Measurements from ENCODE around the gene TOPAZ1.
"Not testable (repeated sequence)": the region's sequence is repeated elsewhere in the genome, so short reads cannot be mapped to it uniquely, and the experiment has no call there.

The TOPAZ1 gene

GRCh38 chr3:44337248-44337785, 95.6 kb downstream of the TOPAZ1 start:
- DNase-seq = no peak

GRCh38 chr3:44338010-44338827, 96.5 kb downstream of the TOPAZ1 start, which contains the start of gene TCAIM:
TCAIM (plus strand) TSS chr3:44338766; CDS start chr3:44354783, 16,017 bp downstream.
- DNase-seq = peak; percentile 97

DNA sequence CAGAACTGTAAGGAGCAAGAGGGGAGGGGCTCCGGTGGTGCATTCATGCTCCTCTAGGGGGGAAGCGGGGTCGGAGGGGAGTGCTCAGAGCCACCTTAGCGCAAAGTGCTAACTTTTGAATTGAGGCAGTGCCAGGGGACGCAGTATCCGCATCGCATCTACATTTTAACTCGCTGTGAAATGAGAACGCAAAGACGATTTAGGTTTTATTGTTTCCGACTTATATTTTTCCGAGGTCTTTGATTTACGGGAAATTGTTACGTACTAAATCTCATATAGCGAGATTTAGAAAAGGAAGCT, 97.1 kb downstream of the TOPAZ1 start:
- DNase-seq = no peak

DNA sequence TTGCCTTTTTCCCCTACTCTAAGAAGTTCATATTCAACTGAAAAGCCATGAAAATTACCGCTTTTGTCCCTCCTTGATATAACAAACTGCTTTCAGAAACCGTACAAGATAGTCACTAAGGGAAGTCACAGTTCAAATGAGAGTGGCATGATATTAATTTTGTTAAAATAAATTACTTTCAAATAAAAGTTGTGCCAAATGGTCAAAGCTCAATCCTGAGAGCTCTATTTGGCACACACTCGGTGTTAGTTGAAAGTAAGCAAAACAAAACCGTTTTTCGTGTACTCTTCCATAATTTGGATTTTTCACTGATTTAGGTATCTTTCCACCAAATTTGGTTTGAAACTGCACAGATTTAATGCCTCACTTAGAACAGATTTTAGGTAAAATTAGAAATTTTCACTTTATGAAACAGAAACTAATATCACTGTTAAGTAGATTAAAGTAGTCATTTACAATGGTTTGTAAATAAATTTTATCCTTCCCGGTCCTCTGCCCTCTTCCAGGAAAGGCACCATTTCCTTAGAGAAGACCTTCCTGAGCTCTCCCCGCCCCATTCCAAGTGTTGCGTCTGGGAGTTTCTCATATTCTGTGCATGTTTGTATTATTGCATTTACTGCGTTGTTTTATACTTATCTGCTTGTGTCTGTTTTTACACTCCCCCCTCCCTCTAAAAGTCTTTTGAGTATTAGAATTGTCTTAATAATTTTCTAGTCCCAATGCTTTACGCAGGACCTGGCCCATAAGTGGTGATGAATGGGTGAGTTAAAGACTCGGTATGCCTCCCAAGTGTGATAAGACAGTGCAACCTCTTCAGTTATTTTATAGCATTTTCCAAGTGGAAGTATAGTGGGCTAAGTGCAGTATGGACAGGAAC, 97.7 kb downstream of the TOPAZ1 start:
- no peak for DNase-seq

- no peak for DNase-seq
These were observed 98.3 kb downstream of the TOPAZ1 start for GRCh38 chr3:44340058-44340395.

- DNase-seq = peak; percentile 77
These were observed 100.6 kb downstream of the TOPAZ1 start for GRCh38 chr3:44342176-44342790.

DNA sequence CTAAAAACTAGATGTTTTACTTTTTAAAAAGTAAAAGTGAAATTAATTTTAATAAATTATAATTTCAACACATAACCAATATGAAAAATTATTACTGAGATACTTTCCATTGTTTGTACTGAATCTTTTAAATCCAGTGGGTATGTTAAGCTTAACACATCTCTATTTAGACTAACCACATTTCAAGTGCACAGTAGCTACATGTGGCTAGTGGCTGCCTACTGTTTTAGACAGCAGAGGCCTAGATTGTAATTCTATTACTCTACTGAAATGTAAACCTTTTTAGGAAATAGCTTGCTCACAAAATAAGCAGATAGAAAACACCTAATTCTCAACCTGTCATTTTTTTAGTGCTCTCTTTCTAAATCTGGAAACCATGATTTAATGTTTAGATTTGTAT, 101.7 kb downstream of the TOPAZ1 start:
- DNase-seq = no peak

GRCh38 chr3:44346590-44346989, 104.9 kb downstream of the TOPAZ1 start:
- not testable (repeated sequence) for DNase-seq

- DNase-seq = no peak
These were observed 107.3 kb downstream of the TOPAZ1 start for GRCh38 chr3:44348993-44349392.

GRCh38 chr3:44353355-44353924, 111.8 kb downstream of the TOPAZ1 start:
- no peak for DNase-seq

- DNase-seq = peak; percentile 74
These were observed 113.8 kb downstream of the TOPAZ1 start for GRCh38 chr3:44355362-44356033.

- DNase-seq = no peak
These were observed 117.6 kb downstream of the TOPAZ1 start for GRCh38 chr3:44359146-44359751.

GRCh38 chr3:44363591-44363990, 121.9 kb downstream of the TOPAZ1 start:
- DNase-seq = no peak

GRCh38 chr3:44365952-44366351, 124.3 kb downstream of the TOPAZ1 start:
- no peak for DNase-seq

DNA sequence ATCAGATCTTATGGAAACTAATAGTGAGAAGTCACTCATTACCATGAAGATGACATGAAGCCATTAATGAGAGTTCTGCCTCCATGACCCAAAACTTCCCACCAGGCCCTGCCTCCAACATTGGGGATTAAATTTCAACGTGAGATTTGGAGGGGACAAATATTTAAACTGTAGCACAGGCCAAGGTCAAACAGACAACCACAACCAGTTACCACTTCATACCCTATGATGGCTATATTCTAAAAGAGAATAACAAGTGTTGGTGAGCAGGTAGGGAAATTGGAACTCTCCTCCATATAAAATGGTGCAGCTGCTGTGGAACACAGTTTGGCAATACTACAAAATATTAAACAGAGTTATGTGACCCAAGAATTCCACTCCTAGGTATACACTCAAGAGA, 133.8 kb downstream of the TOPAZ1 start:
- DNase-seq = no peak

Data from fibroblast of skin of abdomen (primary cell).